ENCODE data around the gene OR56A5.

GRCh38 chr11:5930614-5931013 lies 37.7 kb downstream of the OR56A5 start:
- no peak for TF ChIP-seq ZC3H10 (CRISPR knock-in tag; IDR thresholded peaks at IDR 0.05)
- no peak for TF ChIP-seq PPARA (CRISPR knock-in tag; IDR thresholded peaks at IDR 0.05; ENCODE audit: borderline replicate concordance)

All from SK-N-SH treated with all-trans-retinoic acid at 6 μM for 48 hours (cell line).